Upper lobe of left lung (tissue), 4 donors: ENCODE results near the gene SNTG2.

Experiments
- EP300 ChIP-seq, 4 donors: sonication (generic); formaldehyde crosslinking; IDR thresholded peaks; one replicate each; pipeline ENCODE4 v1.5.1; 2017; ENCODE audit warnings: antibody characterized with exemption in 4 of 4, control low read depth in 2 of 4
- POLR2A ChIP-seq, 4 donors: fragments of 450-650 bp; IDR thresholded peaks; one replicate each; pipeline ENCODE4 v1.5.1; 2016 to 2017; ENCODE audit warnings: antibody characterized with exemption in 4 of 4, mild to moderate bottlenecking in 2 of 4
- TF ChIP-seq, protein P1 (sequence below), 6 experiments: fragments of 450-650 bp in 4 of 6; fragments of 200-600 bp in 2 of 6; sonication (generic) in 2 of 6; IDR thresholded peaks; one replicate each; pipeline ENCODE4 v1.5.1; 2016 to 2019; ENCODE audit warnings: antibody characterized with exemption in 6 of 6

DNA sequence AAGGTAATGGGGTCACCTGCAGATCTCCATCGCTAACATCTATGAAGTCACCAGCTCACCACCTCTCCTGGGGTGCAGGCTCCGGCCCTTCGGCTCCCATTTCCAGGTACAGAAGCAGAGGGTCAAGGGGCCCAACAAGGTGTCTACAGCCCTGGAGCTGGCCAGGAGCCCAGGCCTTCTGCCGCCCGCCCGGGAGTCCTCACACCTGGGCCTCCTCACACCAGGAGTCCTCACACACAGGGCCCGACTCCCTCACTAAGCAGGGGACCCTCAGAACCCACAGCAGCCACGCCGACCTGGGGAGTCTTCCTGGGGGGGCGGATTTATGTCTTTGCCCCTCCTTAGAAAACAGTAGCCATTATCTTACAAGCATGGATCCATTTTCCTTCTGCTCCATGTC, 419.3 kb downstream of the SNTG2 start:
- TF ChIP-seq, protein P1, sequence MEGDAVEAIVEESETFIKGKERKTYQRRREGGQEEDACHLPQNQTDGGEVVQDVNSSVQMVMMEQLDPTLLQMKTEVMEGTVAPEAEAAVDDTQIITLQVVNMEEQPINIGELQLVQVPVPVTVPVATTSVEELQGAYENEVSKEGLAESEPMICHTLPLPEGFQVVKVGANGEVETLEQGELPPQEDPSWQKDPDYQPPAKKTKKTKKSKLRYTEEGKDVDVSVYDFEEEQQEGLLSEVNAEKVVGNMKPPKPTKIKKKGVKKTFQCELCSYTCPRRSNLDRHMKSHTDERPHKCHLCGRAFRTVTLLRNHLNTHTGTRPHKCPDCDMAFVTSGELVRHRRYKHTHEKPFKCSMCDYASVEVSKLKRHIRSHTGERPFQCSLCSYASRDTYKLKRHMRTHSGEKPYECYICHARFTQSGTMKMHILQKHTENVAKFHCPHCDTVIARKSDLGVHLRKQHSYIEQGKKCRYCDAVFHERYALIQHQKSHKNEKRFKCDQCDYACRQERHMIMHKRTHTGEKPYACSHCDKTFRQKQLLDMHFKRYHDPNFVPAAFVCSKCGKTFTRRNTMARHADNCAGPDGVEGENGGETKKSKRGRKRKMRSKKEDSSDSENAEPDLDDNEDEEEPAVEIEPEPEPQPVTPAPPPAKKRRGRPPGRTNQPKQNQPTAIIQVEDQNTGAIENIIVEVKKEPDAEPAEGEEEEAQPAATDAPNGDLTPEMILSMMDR (IDR thresholded peaks at IDR 0.05), result no peak
- TF ChIP-seq POLR2A (IDR thresholded peaks at IDR 0.05) (no peak), EP300 (IDR thresholded peaks at IDR 0.05) (no peak)
